Measurements from ENCODE around the gene IMMP2L.

GRCh38 chr7:111436608-111437007 lies 125.7 kb downstream of the IMMP2L start:
- TF ChIP-seq CTCF (IDR thresholded peaks at IDR 0.05; ENCODE audit: extremely low read depth in 1 of 2, insufficient read depth in 1 of 2, low read depth in 1 of 2, low read length in 2 of 2) = no peak
- TF ChIP-seq EZH2 (IDR thresholded peaks at IDR 0.05; ENCODE audit: borderline replicate concordance, low read depth, low read length, severe bottlenecking) = no peak
- TF ChIP-seq POLR2A (IDR thresholded peaks at IDR 0.05; ENCODE audit: low read depth, low read length) = no peak
- TF ChIP-seq GATA2 (IDR thresholded peaks at IDR 0.05; ENCODE audit: insufficient read depth, insufficient read length, low read depth, low read length) = no peak
- TF ChIP-seq FOS (IDR thresholded peaks at IDR 0.05; ENCODE audit: borderline replicate concordance, insufficient read depth, low read length) = no peak
- no peak for TF ChIP-seq MAX (IDR thresholded peaks at IDR 0.05; ENCODE audit: insufficient read depth, insufficient read length)
- TF ChIP-seq JUN (IDR thresholded peaks at IDR 0.05; ENCODE audit: borderline replicate concordance, insufficient read depth, insufficient read length, low read depth) = no peak
